Activated effector memory CD4-positive, alpha-beta T cell treated with anti-CD3 and anti-CD28 coated beads, Interleukin-2, amount 50 U/mL, for 16 hours (primary cell): ENCODE data around the gene HOXB8.

Experiments used
- DNase-seq: peaks from one replicate; pipeline ENCODE4 v3.0.0-alpha.2; 2020

HOXB8 gene

GRCh38 chr17:48610282-48611211 lies 4.5 kb downstream of the HOXB8 start, which contains the start of gene HOXB7:
Gene HOXB7 (minus strand): TSS chr17:48611017. CDS start chr17:48610918, 99 bp downstream.
- DNase-seq, result peak; percentile 88

DNA sequence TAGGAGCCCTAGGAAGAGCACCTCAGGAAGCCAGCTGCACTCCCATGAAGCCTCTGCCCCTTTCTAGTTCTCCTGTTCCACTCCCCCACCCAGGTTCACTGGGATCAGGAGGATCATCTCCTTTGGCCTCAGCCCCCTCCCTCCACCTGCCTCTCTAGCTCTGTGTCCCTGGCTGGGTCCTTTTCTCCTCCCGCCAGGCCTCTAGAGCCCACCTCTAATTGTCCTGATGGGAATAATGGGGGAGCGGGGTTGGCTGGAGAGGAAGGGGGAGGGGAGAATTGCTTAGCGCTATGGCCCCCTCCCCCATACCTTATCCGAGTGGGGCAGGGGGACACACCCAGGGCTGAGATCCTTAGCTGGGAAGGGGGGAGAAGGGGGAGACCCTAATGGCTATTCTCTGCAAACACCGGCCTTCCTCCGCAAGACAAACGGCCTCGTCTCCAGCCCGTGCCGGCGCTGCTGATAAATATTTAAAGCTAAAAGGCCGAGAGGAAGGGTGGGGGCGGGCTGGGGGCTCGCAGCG lies 5.3 kb downstream of the HOXB8 start:
- no peak for DNase-seq

DNA sequence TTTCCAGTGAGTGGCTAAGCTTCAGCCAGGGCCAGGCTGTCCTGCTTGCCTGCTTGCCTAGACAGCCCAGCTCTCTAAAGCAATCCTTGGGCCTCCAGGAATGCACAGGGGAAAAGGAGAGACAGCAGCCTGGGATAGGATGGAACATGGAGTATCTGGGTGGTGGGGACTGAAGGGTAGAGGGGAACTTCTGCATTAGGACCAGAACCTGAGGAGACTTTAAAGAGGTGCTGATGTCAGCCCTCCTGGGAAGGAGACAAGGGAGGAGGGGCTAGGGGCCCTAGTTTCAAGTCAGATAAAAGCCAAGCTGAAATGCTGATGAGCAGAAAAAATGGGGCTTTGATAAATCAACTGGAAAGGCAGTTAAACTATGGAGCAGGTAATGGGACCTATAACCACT lies 6.1 kb downstream of the HOXB8 start:
- no peak for DNase-seq

DNA sequence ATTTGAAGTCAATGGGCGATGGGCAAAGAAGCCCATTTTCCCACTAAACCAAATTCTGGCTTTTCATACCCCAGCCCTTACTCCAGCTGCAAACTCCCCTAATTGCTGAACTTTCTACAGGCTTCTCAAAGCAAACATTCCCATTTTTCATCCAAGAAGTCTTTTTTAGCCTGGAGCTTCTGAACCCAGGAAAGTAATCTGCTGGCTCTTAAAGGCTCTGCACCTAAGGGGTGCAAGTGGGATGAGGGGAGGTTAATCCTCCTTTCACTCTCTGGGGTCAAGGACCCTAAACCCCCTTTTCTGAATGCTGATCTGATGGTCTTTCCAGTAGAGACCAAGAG lies 6.6 kb downstream of the HOXB8 start:
- DNase-seq, result no peak

GRCh38 chr17:48606892-48607614 lies 8.0 kb downstream of the HOXB8 start:
- DNase-seq, result no peak

GRCh38 chr17:48605991-48606891 lies 8.9 kb downstream of the HOXB8 start:
- DNase-seq, result no peak

DNA sequence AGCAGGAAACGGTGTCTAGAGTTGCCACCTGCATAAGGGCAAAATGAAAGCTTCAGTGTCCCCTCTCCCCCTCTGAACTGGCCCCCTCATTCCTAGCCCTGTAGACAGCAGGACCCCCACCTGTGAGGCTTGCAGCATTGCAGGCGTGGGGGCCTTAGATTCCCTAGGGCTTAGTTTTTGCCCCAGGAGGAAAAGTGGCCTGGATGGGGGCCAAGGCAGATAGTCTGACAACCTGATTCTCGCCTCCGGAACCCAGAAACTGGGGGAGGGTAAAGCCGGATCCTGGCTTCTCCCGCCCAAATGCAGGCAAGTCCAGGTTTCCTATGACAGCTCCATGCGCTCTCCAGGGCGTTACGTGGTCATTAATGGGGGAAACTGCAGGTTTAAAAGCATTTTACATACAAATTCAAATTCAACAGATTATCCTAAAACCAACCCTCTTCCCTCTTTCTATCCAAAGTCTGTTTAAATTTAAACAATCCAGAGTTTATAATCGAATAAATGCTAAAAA lies 9.6 kb downstream of the HOXB8 start:
- no peak for DNase-seq

GRCh38 chr17:48604770-48605329 lies 10.2 kb downstream of the HOXB8 start, which contains the start of gene HOXB6:
Gene HOXB6 (minus strand): TSS chr17:48604986. CDS start chr17:48598150, 6,836 bp downstream.
- no peak for DNase-seq

DNA sequence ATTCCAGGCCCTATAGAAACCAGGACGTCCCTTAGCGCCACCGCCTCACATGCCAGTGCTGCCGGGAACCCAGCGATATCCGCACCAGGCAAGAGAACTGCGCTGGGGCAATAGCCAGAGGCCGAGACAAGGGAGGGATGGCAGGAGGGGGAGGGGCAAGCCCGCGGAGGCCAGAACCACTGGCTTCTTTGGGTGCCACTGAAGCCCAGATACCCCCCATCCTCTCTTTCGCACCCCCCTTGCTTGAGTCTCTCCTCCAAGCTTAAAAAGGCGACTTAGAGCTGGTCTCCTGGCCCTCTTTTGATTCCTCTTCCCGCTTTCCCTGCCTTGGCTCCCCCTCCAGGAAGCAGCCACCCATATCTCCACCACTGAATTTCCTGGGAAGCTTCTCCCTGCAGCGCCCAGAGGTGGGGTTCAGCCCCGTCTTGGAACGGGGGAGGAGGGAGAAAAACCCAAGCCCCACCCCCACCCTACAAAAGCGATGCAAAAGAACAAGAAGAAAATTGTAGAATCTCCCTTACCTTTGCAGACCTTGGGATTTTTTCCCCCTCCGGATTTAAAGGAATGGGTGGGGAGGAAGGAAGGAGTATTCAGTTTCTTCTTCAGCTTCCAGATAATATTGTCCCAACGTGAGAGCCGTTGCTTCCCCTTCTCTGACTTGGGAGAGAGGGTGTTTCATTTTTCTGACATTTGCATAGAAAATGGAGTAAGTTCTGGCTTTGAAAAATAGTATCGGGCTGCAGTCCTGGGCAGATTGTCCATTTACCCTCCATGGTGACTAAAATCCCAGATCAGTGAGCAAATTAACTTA lies 10.9 kb downstream of the HOXB8 start:
- no peak for DNase-seq

GRCh38 chr17:48601539-48602425 lies 13.3 kb downstream of the HOXB8 start:
- DNase-seq, result no peak

DNA sequence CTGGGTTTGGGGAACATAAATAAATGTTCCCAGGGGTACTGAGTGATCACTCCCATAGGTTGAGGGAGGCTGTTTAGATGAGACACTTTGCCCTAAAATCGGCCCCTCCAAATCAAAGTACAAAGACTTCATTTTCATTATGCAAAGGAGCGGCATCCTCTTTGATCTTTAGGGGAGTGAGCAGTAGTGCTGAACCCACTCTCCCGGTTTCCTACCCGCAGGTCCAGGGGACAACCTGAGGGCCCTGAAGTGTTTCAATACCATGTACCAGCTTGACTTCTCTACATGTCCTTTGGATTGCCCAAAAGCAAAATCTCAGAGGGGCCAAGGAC lies 13.9 kb downstream of the HOXB8 start:
- DNase-seq, result no peak

- no peak for DNase-seq
These were observed 14.6 kb downstream of the HOXB8 start for GRCh38 chr17:48600244-48601098.

- DNase-seq, result no peak
These were observed 15.7 kb downstream of the HOXB8 start for GRCh38 chr17:48599354-48599753.

DNA sequence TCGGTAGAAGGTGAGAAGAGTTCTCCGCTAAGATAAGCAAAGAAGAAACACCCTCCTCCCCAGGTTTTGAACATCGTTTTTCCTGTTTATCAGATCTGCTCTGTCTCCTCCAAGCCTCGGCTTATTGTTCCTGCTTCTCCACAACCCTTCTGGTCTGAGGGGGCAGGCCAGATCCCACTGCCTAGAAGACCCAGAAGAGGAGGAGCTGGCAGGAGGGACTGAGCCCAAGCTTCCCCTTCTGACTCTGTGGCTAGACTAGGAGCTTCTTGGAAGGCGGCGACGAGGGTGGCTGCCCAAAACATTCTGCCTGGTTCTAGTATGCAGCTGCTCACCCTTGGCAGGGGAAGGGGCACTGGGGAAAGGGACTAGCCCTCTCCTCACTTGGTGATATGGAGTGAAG lies 16.4 kb downstream of the HOXB8 start:
- DNase-seq, result no peak

DNA sequence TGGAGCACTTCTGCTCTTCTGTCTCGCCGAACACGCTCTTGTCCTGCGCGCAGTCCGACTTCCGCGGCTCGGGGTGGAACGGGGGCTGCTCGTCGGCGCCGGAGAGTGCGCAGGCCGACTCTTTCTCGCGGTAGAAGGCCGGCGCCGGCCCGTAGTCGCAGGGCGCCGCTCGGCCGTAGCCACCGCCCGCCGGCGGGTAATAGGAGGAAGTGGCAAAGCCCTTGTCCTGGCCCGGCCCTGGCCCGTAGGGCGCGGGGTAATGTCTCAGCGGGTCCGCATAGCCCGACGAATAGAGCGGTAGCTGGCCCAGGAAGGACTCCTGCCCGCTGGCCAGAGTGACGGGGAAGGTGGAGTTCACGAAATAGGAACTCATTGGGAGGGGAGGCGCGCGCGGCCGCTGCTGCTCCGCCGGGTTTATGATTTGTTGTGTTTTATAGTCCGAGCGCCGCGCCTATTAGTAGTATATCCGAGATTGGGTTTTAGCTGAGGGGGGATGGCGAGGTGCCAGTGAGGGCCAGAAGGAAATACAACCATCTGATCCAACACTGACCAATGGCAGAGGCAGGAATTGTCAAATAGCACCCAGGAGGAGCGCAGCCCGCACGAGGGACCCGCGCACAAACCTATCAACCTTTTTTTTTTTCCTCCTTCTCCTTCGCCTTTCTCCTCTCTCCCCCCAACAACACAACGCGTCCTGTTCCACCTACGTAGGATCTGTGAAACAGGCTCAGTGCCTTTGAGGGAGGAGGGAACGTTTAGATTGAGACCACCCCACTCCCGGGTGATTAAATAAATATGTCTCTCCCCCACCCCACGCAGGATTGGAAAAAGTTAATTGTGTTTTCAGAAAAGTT lies 17.1 kb downstream of the HOXB8 start:
- DNase-seq, result no peak

- DNase-seq, result peak; percentile 75
These were observed 17.6 kb downstream of the HOXB8 start for GRCh38 chr17:48597528-48597777.

- DNase-seq, result no peak
These were observed 18.2 kb downstream of the HOXB8 start for GRCh38 chr17:48596735-48597527.
